GM12872 (cell line): ENCODE data around the gene DSTYK.

ENCODE experiments used
- CTCF ChIP-seq: IDR thresholded peaks from 3 replicates; pipeline ENCODE4 v1.5.1; 2011; ENCODE audit warnings: low read depth, mild to moderate bottlenecking, low read length, moderate library complexity; ENCODE audit not compliant: insufficient read depth

Gene DSTYK

GRCh38 chr1:205168291-205168690, 43.2 kb downstream of the DSTYK start:
- TF ChIP-seq CTCF, result no peak

GRCh38 chr1:205162301-205162700, 49.2 kb downstream of the DSTYK start:
- no peak for TF ChIP-seq CTCF

GRCh38 chr1:205161076-205161475, 50.4 kb downstream of the DSTYK start:
- TF ChIP-seq CTCF, result no peak

GRCh38 chr1:205158048-205158616, 53.4 kb downstream of the DSTYK start:
- TF ChIP-seq CTCF, result no peak

- no peak for TF ChIP-seq CTCF
These were observed 59.0 kb downstream of the DSTYK start for GRCh38 chr1:205152505-205152904.

GRCh38 chr1:205150651-205151428, 60.7 kb downstream of the DSTYK start:
- no peak for TF ChIP-seq CTCF

- no peak for TF ChIP-seq CTCF
These were observed 64.2 kb downstream of the DSTYK start for GRCh38 chr1:205147191-205147835.
